ENCODE measurements around the gene ZMIZ1.

The ZMIZ1 gene

DNA sequence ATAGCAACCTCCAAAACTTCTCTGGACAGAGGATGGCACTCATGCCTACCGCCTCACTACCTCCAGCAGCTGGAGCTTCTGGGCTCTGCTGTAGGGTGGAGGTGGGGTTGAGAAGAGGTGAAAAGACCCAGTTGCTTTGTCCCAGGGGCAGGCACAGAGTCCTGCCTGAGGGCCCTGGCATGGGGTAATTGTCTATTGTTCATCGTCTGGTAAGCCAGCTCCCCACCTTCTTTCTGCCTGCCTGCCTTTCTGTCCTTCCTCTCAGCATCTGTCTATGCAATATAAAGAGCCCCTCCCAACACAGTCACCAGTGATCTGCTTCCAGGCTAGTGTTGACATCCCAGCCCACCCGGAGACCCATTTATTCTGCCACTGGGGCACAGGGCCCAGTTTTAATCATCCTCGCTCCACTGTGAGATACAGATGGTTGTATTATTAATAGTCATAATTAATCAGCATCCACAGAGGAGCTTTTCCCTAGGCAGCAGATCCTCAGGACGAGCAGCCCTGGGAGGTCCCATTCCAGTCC lies 39.0 kb downstream of the ZMIZ1 start:
- Histone ChIP-seq H3K9ac (ENCODE audit: low read depth, low read length, poor library complexity, severe bottlenecking) (no peak overlapping the region), H2AFZ (ENCODE audit: low read length) (no peak overlapping the region), H3K9me2 (replicated peaks; ENCODE audit: low read depth, low read length) (no peaks in the 10 kb centered on the region), H3K9me3 (ENCODE audit: insufficient read depth, low read depth, low read length) (no peaks in the 10 kb centered on the region), H4K20me1 (ENCODE audit: insufficient read depth, low read length, poor library complexity, severe bottlenecking) (peaks cover 96% of the 10 kb centered on the region), H3K27me3 (ENCODE audit: insufficient read depth, low read length, poor library complexity, severe bottlenecking) (no peaks in the 10 kb centered on the region), H3F3A (ENCODE audit: low read depth) (no peaks in the 10 kb centered on the region), H3K36me3 (ENCODE audit: insufficient read depth, low read length) (peaks cover 30% of the 10 kb centered on the region; the same call in 1 of the 2 replicates), H3K79me2 (ENCODE audit: insufficient read depth, low read length) (peaks cover 100% of the 10 kb centered on the region), H3K4me1 (ENCODE audit: insufficient read depth, low read length, poor library complexity, severe bottlenecking) (peaks cover 30% of the 10 kb centered on the region), H3K4me2 (ENCODE audit: low read depth, low read length, poor library complexity, severe bottlenecking) (no peak overlapping the region), H3K4me3 (ENCODE audit: low read length, poor library complexity, severe bottlenecking) (no peak overlapping the region)
- TF ChIP-seq, protein P1, sequence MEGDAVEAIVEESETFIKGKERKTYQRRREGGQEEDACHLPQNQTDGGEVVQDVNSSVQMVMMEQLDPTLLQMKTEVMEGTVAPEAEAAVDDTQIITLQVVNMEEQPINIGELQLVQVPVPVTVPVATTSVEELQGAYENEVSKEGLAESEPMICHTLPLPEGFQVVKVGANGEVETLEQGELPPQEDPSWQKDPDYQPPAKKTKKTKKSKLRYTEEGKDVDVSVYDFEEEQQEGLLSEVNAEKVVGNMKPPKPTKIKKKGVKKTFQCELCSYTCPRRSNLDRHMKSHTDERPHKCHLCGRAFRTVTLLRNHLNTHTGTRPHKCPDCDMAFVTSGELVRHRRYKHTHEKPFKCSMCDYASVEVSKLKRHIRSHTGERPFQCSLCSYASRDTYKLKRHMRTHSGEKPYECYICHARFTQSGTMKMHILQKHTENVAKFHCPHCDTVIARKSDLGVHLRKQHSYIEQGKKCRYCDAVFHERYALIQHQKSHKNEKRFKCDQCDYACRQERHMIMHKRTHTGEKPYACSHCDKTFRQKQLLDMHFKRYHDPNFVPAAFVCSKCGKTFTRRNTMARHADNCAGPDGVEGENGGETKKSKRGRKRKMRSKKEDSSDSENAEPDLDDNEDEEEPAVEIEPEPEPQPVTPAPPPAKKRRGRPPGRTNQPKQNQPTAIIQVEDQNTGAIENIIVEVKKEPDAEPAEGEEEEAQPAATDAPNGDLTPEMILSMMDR (conservative IDR thresholded peaks at IDR 0.05; ENCODE audit: low read length), result no peak

- Histone ChIP-seq H3K27me3 (ENCODE audit: insufficient read depth, low read length, poor library complexity, severe bottlenecking) (no peaks in the 10 kb centered on the region), H3K4me1 (ENCODE audit: insufficient read depth, low read length, poor library complexity, severe bottlenecking) (peaks cover 30% of the 10 kb centered on the region), H3K36me3 (ENCODE audit: insufficient read depth, low read length) (peaks cover 34% of the 10 kb centered on the region; the same call in 1 of the 2 replicates), H3F3A (ENCODE audit: low read depth) (no peaks in the 10 kb centered on the region), H2AFZ (ENCODE audit: low read length) (no peak overlapping the region), H4K20me1 (ENCODE audit: insufficient read depth, low read length, poor library complexity, severe bottlenecking) (peaks cover 98% of the 10 kb centered on the region), H3K4me2 (ENCODE audit: low read depth, low read length, poor library complexity, severe bottlenecking) (no peak overlapping the region), H3K9me3 (ENCODE audit: insufficient read depth, low read depth, low read length) (no peaks in the 10 kb centered on the region), H3K9ac (ENCODE audit: low read depth, low read length, poor library complexity, severe bottlenecking) (no peak overlapping the region), H3K79me2 (ENCODE audit: insufficient read depth, low read length) (peaks cover 100% of the 10 kb centered on the region), H3K4me3 (ENCODE audit: low read length, poor library complexity, severe bottlenecking) (no peak overlapping the region), H3K9me2 (replicated peaks; ENCODE audit: low read depth, low read length) (no peaks in the 10 kb centered on the region)
- TF ChIP-seq EZH2phosphoT487 (IDR thresholded peaks at IDR 0.05; ENCODE audit: borderline replicate concordance), result no peak
- TF ChIP-seq, protein P1 (conservative IDR thresholded peaks at IDR 0.05; ENCODE audit: low read length), result no peak
Observed at GRCh38 chr10:79108728-79109127, 40.0 kb downstream of the ZMIZ1 start.

GRCh38 chr10:79111427-79111826 lies 42.7 kb downstream of the ZMIZ1 start:
- no peak for TF ChIP-seq EZH2phosphoT487 (IDR thresholded peaks at IDR 0.05; ENCODE audit: borderline replicate concordance)
- TF ChIP-seq, protein P1 (conservative IDR thresholded peaks at IDR 0.05; ENCODE audit: low read length), result no peak
- Histone ChIP-seq H4K20me1 (ENCODE audit: insufficient read depth, low read length, poor library complexity, severe bottlenecking) (peaks cover 98% of the 10 kb centered on the region), H3K79me2 (ENCODE audit: insufficient read depth, low read length) (peaks cover 100% of the 10 kb centered on the region), H3K36me3 (ENCODE audit: insufficient read depth, low read length) (peaks cover 34% of the 10 kb centered on the region; the same call in 1 of the 2 replicates), H3K4me2 (ENCODE audit: low read depth, low read length, poor library complexity, severe bottlenecking) (no peak overlapping the region), H3K9me3 (ENCODE audit: insufficient read depth, low read depth, low read length) (no peaks in the 10 kb centered on the region), H3K4me3 (ENCODE audit: low read length, poor library complexity, severe bottlenecking) (no peak overlapping the region), H3K9ac (ENCODE audit: low read depth, low read length, poor library complexity, severe bottlenecking) (no peak overlapping the region), H3K4me1 (ENCODE audit: insufficient read depth, low read length, poor library complexity, severe bottlenecking) (peaks cover 40% of the 10 kb centered on the region), H3F3A (ENCODE audit: low read depth) (no peaks in the 10 kb centered on the region), H3K9me2 (replicated peaks; ENCODE audit: low read depth, low read length) (no peaks in the 10 kb centered on the region), H3K27me3 (ENCODE audit: insufficient read depth, low read length, poor library complexity, severe bottlenecking) (no peaks in the 10 kb centered on the region), H2AFZ (ENCODE audit: low read length) (no peak overlapping the region)

Data from Loucy (cell line).